ENCODE data around the gene HARS1. TPM values are rescaled to one million over a fixed set of nuclear protein-coding genes. Genes with fewer than 3 reads are reported as not detected.
"Not testable (repeated sequence)": the region's sequence is repeated elsewhere in the genome, so short reads cannot be mapped to it uniquely, and the experiment has no call there.

HARS1 gene
- total RNA-seq, 1 donor from 2014 or later, result 95.2 TPM

GRCh38 chr5:140711794-140712193, 20.6 kb upstream of the HARS1 start:
- Histone ChIP-seq H3K36me3 (ENCODE audit: insufficient read depth, low read length) (peaks cover 10% of the 10 kb centered on the region), H3K9ac (ENCODE audit: low read length) (no peak overlapping the region), H4K20me1 (ENCODE audit: insufficient read depth, low read length) (no peaks in the 10 kb centered on the region), H2AFZ (ENCODE audit: low read depth, low read length) (no peak overlapping the region), H3K4me1 (ENCODE audit: insufficient read depth, low read length) (no peaks in the 10 kb centered on the region), H3K4me2 (ENCODE audit: low read length) (peak overlapping the region; percentile 35), H3K4me3 (ENCODE audit: insufficient read depth, low read depth, low read length) (no peak overlapping the region), H3K79me2 (ENCODE audit: insufficient read depth, low read length) (no peaks in the 10 kb centered on the region), H3K9me3 (ENCODE audit: insufficient read depth, low read depth, low read length) (no peaks in the 10 kb centered on the region), H3K27me3 (ENCODE audit: insufficient read depth, low read length) (no peaks in the 10 kb centered on the region), H3K27ac (ENCODE audit: low read depth, low read length) (no peak overlapping the region)
- Mint-ChIP-seq H3K4me1 (ENCODE audit: low read depth, unreplicated experiment) (no peaks in the 10 kb centered on the region), H3K27ac (ENCODE audit: unreplicated experiment) (no peak overlapping the region), H3K27me3 (ENCODE audit: low read depth, unreplicated experiment) (no peaks in the 10 kb centered on the region), H3K36me3 (ENCODE audit: low read depth, unreplicated experiment) (peaks cover 7% of the 10 kb centered on the region), H3K9me3 (ENCODE audit: unreplicated experiment) (no peaks in the 10 kb centered on the region), H3K4me3 (ENCODE audit: unreplicated experiment) (no peak overlapping the region)
- TF ChIP-seq EZH2 (IDR thresholded peaks at IDR 0.05; ENCODE audit: insufficient read depth, low read length) (no peak), CTCF (IDR thresholded peaks at IDR 0.05; ENCODE audit: insufficient read depth, low read depth, low read length) (no peak)
- FAIRE-seq (no peak), DNase-seq (ENCODE audit: low read depth) (no peak)

GRCh38 chr5:140710899-140711552, 19.9 kb upstream of the HARS1 start:
- DNase-seq (ENCODE audit: low read depth) (peak; percentile 90), FAIRE-seq (peak; percentile 98)
- no peaks in the 10 kb centered on the region for H3K4me1 Mint-ChIP-seq (ENCODE audit: low read depth, unreplicated experiment)
- peak overlapping the region; percentile 85 for H3K4me3 Mint-ChIP-seq (ENCODE audit: unreplicated experiment)
- Histone ChIP-seq H3K4me3 (ENCODE audit: insufficient read depth, low read depth, low read length) (peak overlapping the region; percentile 86), H4K20me1 (ENCODE audit: insufficient read depth, low read length) (peaks cover 3% of the 10 kb centered on the region), H3K36me3 (ENCODE audit: insufficient read depth, low read length) (peaks cover 16% of the 10 kb centered on the region), H2AFZ (ENCODE audit: low read depth, low read length) (peak overlapping the region; percentile 83), H3K4me1 (ENCODE audit: insufficient read depth, low read length) (no peaks in the 10 kb centered on the region), H3K9me3 (ENCODE audit: insufficient read depth, low read depth, low read length) (no peaks in the 10 kb centered on the region), H3K4me2 (ENCODE audit: low read length) (peak overlapping the region; percentile 94), H3K27me3 (ENCODE audit: insufficient read depth, low read length) (no peaks in the 10 kb centered on the region), H3K9ac (ENCODE audit: low read length) (peak overlapping the region; percentile 87), H3K27ac (ENCODE audit: low read depth, low read length) (peak overlapping the region; percentile 88), H3K79me2 (ENCODE audit: insufficient read depth, low read length) (no peaks in the 10 kb centered on the region)
- no peaks in the 10 kb centered on the region for H3K27me3 Mint-ChIP-seq (ENCODE audit: low read depth, unreplicated experiment)
- H3K27ac Mint-ChIP-seq (ENCODE audit: unreplicated experiment), result peak overlapping the region; percentile 95
- peaks cover 9% of the 10 kb centered on the region for H3K36me3 Mint-ChIP-seq (ENCODE audit: low read depth, unreplicated experiment)
- no peaks in the 10 kb centered on the region for H3K9me3 Mint-ChIP-seq (ENCODE audit: unreplicated experiment)
- TF ChIP-seq CTCF (IDR thresholded peaks at IDR 0.05; ENCODE audit: insufficient read depth, low read depth, low read length) (no peak), EZH2 (IDR thresholded peaks at IDR 0.05; ENCODE audit: insufficient read depth, low read length) (no peak)

- H3K27ac ChIP-seq (ENCODE audit: low read depth, low read length); H3K4me3 Mint-ChIP-seq (ENCODE audit: unreplicated experiment); H3K9me3 Mint-ChIP-seq (ENCODE audit: unreplicated experiment); H3K79me2 ChIP-seq (ENCODE audit: insufficient read depth, low read length); FAIRE-seq; H4K20me1 ChIP-seq (ENCODE audit: insufficient read depth, low read length); H3K9me3 ChIP-seq (ENCODE audit: insufficient read depth, low read depth, low read length); H3K27me3 ChIP-seq (ENCODE audit: insufficient read depth, low read length); DNase-seq (ENCODE audit: low read depth); H3K27ac Mint-ChIP-seq (ENCODE audit: unreplicated experiment); H3K4me1 ChIP-seq (ENCODE audit: insufficient read depth, low read length); H3K4me2 ChIP-seq (ENCODE audit: low read length); H3K27me3 Mint-ChIP-seq (ENCODE audit: low read depth, unreplicated experiment); H3K4me3 ChIP-seq (ENCODE audit: insufficient read depth, low read depth, low read length); H3K9ac ChIP-seq (ENCODE audit: low read length); H3K4me1 Mint-ChIP-seq (ENCODE audit: low read depth, unreplicated experiment); H2AFZ ChIP-seq (ENCODE audit: low read depth, low read length): not testable (repeated sequence)
- peaks cover 22% of the 10 kb centered on the region for H3K36me3 Mint-ChIP-seq (ENCODE audit: low read depth, unreplicated experiment)
- peaks cover 38% of the 10 kb centered on the region for H3K36me3 ChIP-seq (ENCODE audit: insufficient read depth, low read length)
Observed at GRCh38 chr5:140708787-140709186, 17.6 kb upstream of the HARS1 start.
